OCI-LY3 (cell line): Measurements from ENCODE around the gene RAB38.

Experiments
- CTCF ChIP-seq: fragments of 200-600, 300-600 bp; sonication (generic); IDR thresholded peaks from 2 replicates; pipeline ENCODE4 v1.5.1; 2014; ENCODE audit warnings: antibody characterized with exemption, low read length, low read depth
- EZH2phosphoT487 ChIP-seq: fragments of 200-600 bp; shearing (Covaris generic); IDR thresholded peaks from 2 replicates; pipeline ENCODE4 v1.6.1; 2018; ENCODE audit warnings: antibody characterized with exemption, mixed run types, low read depth

GRCh38 chr11:88202498-88202897 is 27.3 kb upstream of the RAB38 start:
- TF ChIP-seq CTCF: no peak
- TF ChIP-seq EZH2phosphoT487: no peak
